ACC112 (cell line): ENCODE measurements around the gene IP6K3.

ENCODE experiments used
- H2AFZ ChIP-seq: fragments of 200-600 bp; sonication (generic); one replicate; pipeline ENCODE4 v1.6.0; 2017; ENCODE audit warnings: antibody characterized with exemption, low read length; ENCODE audit not compliant: unreplicated experiment
- H3K27ac ChIP-seq: fragments of 200-600 bp; sonication (generic); 2 replicates; pipeline ENCODE4 v1.5.1; 2014; ENCODE audit warnings: low read depth, mild to moderate bottlenecking, antibody characterized with exemption, low read length, moderate library complexity
- H3K27me3 ChIP-seq: fragments of 200-600 bp; sonication (generic); 2 replicates; pipeline ENCODE4 v1.6.1; 2014; ENCODE audit warnings: mild to moderate bottlenecking, antibody characterized with exemption, low read length, moderate library complexity, mixed read lengths; ENCODE audit not compliant: insufficient read depth
- H3K36me3 ChIP-seq: fragments of 200-600 bp; sonication (generic); 2 replicates; pipeline ENCODE4 v1.6.1; 2016; ENCODE audit warnings: mild to moderate bottlenecking, antibody characterized with exemption, low read length, moderate library complexity, mixed read lengths; ENCODE audit not compliant: insufficient read depth
- H3K4me1 ChIP-seq: fragments of 200-600 bp; sonication (generic); one replicate; pipeline ENCODE4 v1.6.1; 2016; ENCODE audit warnings: low read length, mixed read lengths; ENCODE audit not compliant: insufficient read depth, unreplicated experiment, control insufficient read depth
- H3K4me3 ChIP-seq: fragments of 200-600 bp; sonication (generic); 2 replicates; pipeline ENCODE4 v1.5.1; 2014; ENCODE audit warnings: mild to moderate bottlenecking, low read depth, low read length
- H3K79me2 ChIP-seq: fragments of 200-600 bp; sonication (generic); one replicate; pipeline ENCODE4 v1.6.0; 2016; ENCODE audit warnings: low read length; ENCODE audit not compliant: control insufficient read depth, unreplicated experiment, insufficient read depth

Gene IP6K3

GRCh38 chr6:33704215-33705066 is 42.3 kb downstream of the IP6K3 start:
- H3K4me1 ChIP-seq: no peaks in the 10 kb centered on the region
- H3K79me2 ChIP-seq: peaks cover 7% of the 10 kb centered on the region
- no peaks in the 10 kb centered on the region for H3K27me3 ChIP-seq
- H3K27ac ChIP-seq: no peak overlapping the region
- no peak overlapping the region for H2AFZ ChIP-seq
- 0 out of 2 replicates have a peak, but pooled peaks cover 6% of the 10 kb centered on the region for H3K36me3 ChIP-seq
- no peak overlapping the region for H3K4me3 ChIP-seq

DNA sequence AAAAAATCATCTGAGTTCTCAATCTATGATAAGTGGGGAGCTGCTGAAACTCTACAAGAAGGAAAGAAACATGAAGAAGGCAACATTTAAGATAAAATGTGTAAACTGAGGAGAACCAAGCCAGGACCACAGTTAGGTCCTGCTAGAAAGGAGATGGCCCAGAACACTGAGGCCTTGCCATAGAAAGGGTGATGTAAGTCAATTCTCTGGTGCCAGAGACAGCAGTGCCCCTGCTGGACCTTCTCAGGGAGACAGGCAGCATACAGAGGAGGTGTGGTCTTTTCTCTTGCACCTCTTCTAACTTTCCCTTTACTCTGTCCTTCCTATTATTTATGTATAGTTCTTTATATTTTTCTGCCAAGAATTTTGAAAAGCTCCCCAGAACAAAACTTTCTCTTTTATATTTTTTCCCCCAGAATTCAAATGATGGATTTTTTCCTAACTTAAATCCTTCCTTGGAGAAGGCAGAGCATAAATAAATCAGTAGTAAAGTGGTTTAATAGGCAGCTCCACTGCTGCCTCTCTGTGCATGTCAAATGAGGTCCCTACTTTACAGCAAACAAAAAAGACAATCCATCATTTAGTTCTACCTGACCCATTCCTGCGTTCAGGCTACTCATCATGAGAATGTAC is 44.2 kb downstream of the IP6K3 start:
- Histone ChIP-seq H3K79me2 (no peaks in the 10 kb centered on the region), H3K36me3 (no peaks in the 10 kb centered on the region), H3K27me3 (no peaks in the 10 kb centered on the region), H3K4me3 (no peak overlapping the region), H2AFZ (no peak overlapping the region), H3K4me1 (peaks cover 3% of the 10 kb centered on the region), H3K27ac (no peak overlapping the region)

GRCh38 chr6:33700391-33701050 is 46.2 kb downstream of the IP6K3 start:
- Histone ChIP-seq H3K79me2 (no peaks in the 10 kb centered on the region), H3K4me3 (no peak overlapping the region), H3K4me1 (peaks cover 22% of the 10 kb centered on the region), H3K27me3 (no peaks in the 10 kb centered on the region), H3K27ac (no peak overlapping the region), H2AFZ (no peak overlapping the region), H3K36me3 (peaks cover 3% of the 10 kb centered on the region; the same call in 1 of the 2 replicates)

GRCh38 chr6:33699739-33700138 is 47.0 kb downstream of the IP6K3 start:
- Histone ChIP-seq H3K36me3 (peaks cover 7% of the 10 kb centered on the region; the same call in 1 of the 2 replicates), H2AFZ (no peak overlapping the region), H3K27me3 (no peaks in the 10 kb centered on the region), H3K4me3 (no peak overlapping the region), H3K79me2 (no peaks in the 10 kb centered on the region), H3K27ac (no peak overlapping the region), H3K4me1 (peaks cover 30% of the 10 kb centered on the region)

- Histone ChIP-seq H3K4me1 (peaks cover 36% of the 10 kb centered on the region), H3K36me3 (peaks cover 7% of the 10 kb centered on the region; the same call in 1 of the 2 replicates), H3K27ac (no peak overlapping the region), H3K4me3 (no peak overlapping the region), H3K27me3 (no peaks in the 10 kb centered on the region), H3K79me2 (no peaks in the 10 kb centered on the region), H2AFZ (no peak overlapping the region)
These were observed 47.6 kb downstream of the IP6K3 start for GRCh38 chr6:33699131-33699530.

GRCh38 chr6:33698494-33698893 is 48.2 kb downstream of the IP6K3 start:
- H2AFZ ChIP-seq: no peak overlapping the region
- H3K27me3 ChIP-seq: no peaks in the 10 kb centered on the region
- no peaks in the 10 kb centered on the region for H3K79me2 ChIP-seq
- no peak overlapping the region for H3K4me3 ChIP-seq
- peaks cover 43% of the 10 kb centered on the region for H3K4me1 ChIP-seq
- peaks cover 7% of the 10 kb centered on the region; the same call in 1 of the 2 replicates for H3K36me3 ChIP-seq
- H3K27ac ChIP-seq: no peak overlapping the region

DNA sequence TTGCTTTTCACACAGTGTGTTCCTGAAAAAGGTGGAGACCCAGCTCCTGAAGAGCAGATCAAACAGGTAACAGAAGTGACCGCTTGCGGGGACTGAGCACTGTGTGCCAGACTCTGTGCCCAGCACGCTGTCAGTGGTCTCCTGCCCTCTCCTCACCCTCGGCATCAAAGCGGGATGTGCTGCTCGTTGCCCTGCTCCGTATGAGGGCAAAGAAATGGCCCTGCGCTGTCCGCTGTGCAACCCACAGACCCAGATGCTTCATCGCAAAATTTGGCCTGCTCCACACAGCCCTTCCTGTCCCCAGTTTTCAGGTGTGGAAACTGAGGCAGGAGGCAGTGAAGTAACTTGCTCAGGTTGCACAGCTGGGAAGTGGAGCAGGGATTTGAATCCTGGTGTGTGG is 48.9 kb downstream of the IP6K3 start:
- Histone ChIP-seq H3K79me2 (no peaks in the 10 kb centered on the region), H3K27ac (no peak overlapping the region), H2AFZ (no peak overlapping the region), H3K4me1 (peaks cover 45% of the 10 kb centered on the region), H3K4me3 (no peak overlapping the region), H3K36me3 (peaks cover 7% of the 10 kb centered on the region; the same call in 1 of the 2 replicates), H3K27me3 (no peaks in the 10 kb centered on the region)

DNA sequence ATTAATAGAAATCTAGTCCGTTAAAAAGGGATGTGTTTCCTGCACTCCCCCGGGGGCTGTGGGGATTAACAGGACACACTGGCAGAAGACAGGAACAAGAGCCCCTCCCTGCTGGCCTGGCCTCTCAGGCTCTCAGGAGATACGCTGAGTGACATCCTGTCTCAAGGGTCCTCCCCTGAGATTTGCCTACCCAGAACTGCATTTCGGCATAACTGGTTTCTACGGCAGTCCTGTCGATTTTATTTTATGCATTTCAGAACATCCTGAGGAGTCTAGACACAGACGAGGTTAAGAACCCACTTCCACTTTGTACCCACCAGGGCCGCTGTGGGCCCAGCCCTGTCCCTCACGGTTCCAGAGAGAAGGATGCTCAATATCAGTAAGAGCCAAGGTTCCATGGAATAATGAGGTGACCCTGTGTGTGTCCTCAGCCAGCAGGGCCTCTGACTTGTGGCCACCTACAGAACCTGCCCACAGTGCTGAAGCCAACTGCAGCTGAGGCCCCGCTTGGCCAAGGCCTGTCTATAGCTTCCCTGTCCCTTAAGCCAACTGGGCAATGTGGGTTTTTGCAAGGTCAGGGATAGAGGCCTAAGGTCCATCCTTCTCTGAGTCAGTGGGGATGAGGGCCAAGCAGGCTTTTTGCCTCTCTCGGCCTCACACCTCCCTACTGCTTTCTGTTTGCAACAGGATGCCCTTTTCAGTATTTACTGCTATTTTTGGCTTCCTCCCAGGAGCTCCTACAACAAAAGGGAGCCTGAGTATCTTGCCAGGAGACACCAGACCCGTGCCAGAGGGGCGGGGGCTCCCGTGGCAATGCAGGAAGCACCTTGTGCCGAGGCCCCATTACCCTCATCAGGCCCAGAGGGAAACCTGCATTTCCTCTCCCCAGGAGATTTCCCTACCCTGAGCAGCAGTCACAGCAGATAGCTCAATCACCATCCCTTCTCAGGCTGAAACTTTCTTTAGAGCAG is 49.9 kb downstream of the IP6K3 start:
- no peaks in the 10 kb centered on the region for H3K79me2 ChIP-seq
- peaks cover 7% of the 10 kb centered on the region; the same call in 1 of the 2 replicates for H3K36me3 ChIP-seq
- peaks cover 48% of the 10 kb centered on the region for H3K4me1 ChIP-seq
- peak overlapping the region; percentile 26; the same call in 1 of the 2 replicates for H3K4me3 ChIP-seq
- peak overlapping the region; percentile 55; the same call in 1 of the 2 replicates for H3K27ac ChIP-seq
- H2AFZ ChIP-seq: no peak overlapping the region
- no peaks in the 10 kb centered on the region for H3K27me3 ChIP-seq

GRCh38 chr6:33696076-33696475 is 50.6 kb downstream of the IP6K3 start:
- H3K27ac ChIP-seq: no peak overlapping the region
- no peaks in the 10 kb centered on the region for H3K79me2 ChIP-seq
- H3K27me3 ChIP-seq: no peaks in the 10 kb centered on the region
- H3K4me1 ChIP-seq: peaks cover 48% of the 10 kb centered on the region
- no peak overlapping the region for H2AFZ ChIP-seq
- peaks cover 7% of the 10 kb centered on the region; the same call in 1 of the 2 replicates for H3K36me3 ChIP-seq
- H3K4me3 ChIP-seq: no peak overlapping the region
